Stimulated activated CD4-positive, alpha-beta T cell treated with anti-CD3 and anti-CD28 coated beads, Interleukin-1b, Interleukin-23, amount 100 ng/mL, for 1 hour (primary cell): ENCODE measurements around the gene SGF29.
"Not testable (repeated sequence)": the region's sequence is repeated elsewhere in the genome, so short reads cannot be mapped to it uniquely, and the experiment has no call there.

Experiments used
- DNase-seq, 2 donors: peaks; one replicate each; pipeline ENCODE4 v3.0.0-alpha.2; 2020; ENCODE audit warnings: low read depth in 2 of 2

SGF29 gene

DNA sequence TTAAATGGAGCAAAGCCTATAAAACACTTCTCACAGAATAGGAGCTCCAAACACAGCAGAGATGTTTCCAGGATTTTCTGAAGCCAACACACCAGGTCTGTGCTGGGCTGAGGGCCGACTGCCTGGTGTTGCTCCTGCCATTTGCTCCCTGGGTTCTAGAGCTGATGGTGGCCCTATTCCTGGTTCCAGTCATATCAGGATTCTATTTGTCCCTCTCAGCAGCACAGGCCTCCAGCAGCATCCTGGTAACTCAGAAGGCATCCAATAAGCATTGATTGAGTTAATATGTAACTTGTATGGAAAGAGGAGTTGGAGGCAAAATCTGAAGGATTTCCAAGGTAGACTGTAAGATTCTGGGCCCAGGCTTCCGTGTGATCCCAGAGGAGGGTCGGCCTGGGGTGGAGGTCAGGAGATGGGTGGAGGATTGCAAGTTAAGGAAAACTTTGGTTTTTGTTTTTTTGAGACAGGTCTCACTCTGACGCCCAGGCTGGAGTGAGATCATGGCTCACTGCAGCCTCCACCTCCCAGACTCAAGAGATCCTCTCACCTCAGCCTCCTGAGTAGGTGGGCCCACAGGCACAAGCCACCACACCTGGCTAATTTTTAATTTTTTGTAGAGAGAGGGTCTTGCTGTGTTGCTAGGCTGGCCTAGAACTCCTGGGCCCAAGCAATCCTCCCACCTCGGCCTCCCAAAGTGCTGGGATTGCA lies 20.6 kb upstream of the SGF29 start:
- no peak for DNase-seq

DNA sequence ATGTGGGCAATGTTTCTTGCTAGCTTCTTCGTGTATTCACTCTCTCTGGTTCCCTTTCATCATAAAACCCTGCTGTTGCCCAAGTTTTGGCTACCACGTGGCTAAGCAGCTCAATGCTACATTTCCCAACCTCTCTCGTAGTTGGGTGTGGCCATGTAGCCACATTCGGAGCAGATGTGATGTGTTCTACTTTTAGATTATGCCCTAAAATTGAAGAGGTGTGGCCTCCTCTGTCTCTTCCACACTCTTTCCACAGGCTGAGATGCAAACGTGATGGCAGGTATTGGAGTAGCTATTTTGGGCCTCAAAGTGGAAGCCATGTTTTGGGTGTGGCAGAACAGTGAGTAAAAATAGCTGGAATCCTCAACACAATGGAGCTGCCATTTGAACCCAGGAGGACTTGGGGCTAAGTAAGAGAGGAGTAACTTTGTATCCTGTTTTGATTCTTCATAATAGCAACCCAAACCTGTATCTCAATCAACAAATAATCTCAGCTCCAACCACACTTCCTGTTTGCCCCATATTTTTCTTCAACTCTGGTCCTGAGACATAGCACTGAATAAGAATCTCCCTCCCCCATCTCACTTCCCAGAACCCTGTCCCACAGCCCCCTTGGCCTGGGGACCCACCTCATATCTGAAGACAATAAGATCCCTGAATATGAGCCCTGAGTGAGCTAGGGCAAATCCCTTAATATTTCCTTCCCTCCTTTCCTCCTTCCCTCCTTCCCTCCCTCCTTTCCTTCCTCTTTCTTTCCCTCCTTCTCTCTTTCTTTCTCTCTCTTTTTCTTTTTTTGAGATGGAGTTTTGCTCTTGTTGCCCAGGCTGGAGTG lies 19.0 kb upstream of the SGF29 start:
- DNase-seq: no peak

DNA sequence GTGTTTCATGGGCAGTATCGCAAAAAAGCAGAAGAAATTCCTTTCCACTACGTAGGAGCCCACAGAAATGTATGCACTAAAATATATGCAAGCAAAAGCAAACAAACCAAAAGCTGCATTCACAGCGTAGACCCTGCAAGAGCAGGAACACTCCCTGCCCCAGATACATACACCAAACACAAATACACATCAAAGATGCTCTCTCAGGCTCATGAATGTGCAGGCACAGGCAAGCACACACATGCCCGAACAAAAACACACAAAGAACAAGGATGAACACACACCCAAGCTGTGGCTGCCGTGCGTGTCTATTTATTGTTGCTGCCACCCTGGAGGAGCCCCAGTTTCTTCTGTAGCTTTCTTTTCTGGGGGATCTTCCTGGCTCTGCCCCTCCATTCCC lies 16.6 kb upstream of the SGF29 start:
- no peak for DNase-seq

DNA sequence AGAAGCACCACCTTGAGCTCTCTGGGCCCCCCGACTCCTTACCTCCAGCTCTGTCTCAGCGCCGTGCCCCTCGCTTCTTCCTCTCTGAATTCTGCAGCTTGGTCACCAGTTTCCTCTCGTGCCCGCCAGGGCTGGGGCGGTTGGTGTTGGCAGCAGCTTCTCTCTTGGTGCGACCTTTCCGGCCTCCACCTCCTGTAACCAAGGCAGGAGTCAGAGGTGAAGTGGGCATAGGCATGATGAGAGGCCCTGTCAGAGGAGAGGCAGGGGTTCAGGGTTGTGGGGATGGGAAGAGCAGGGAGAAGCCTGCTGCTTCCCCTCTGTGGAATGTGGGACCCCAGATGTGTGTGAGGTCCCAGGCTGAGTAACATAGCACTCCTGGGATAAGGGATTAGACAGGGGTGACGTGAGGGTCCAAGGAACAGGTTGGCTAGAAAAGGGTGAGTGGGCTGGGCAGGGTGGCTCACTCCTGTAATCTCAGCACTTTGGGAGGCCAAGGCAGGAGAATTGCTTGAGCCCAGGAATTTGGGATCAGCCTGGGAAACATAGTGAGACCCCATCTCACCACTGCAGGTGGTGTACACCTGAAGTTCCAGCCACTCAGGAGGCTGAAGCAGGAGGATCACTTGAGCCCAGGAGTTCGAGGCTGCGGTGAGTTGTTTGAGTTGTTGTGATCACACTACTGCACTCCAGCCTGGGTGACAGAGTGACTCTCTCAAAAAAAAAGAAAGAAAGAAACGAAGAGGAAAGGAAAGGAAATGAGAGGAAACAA lies 15.6 kb upstream of the SGF29 start:
- DNase-seq: no peak

DNA sequence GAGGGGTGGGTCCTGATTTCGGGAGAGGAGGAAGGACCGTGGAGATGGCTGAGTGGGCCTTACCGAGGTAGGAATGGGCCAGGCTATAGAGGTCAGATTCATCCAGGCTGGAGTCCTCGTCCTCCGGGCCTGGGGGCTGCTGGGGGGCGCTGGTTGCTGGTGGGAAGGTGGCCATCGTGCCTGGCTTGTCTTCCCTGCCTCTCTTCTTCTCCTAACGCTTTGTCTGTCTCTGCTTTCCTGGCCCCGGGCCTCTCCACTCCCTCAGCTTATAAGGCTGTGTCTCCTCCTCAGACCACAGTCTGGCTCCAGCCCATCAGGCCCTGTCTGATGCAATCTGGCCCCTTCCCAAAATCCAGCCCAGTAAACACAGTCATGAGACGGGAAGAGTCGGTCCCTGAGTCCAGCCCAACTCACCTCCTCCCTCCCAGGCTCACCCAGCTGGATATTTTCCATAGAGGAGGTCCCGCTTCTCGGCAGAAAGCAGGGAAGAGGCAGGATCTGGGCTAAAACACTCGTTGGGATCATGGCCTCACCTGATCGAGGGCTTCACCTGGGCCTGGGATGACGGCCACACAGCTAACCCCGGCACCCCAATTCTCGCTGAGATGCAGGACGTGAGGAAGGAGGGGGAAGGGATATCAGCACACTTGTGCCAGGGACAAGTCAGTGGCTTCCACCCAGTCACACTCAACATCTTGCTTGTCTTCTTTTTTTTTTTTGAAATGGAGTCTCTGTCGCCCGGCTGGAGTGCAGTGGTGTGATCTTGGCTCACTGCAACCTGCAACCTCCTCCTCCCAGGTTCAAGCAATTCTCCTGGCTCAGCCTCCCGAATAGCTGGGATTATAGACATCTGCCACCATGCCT lies 14.8 kb upstream of the SGF29 start, which contains the start of gene NUPR1:
Gene NUPR1, minus strand, starts transcription at position 242 of the 864 bp plus-strand sequence. Its CDS starts 67 bp downstream, at position 175.
- no peak for DNase-seq

DNA sequence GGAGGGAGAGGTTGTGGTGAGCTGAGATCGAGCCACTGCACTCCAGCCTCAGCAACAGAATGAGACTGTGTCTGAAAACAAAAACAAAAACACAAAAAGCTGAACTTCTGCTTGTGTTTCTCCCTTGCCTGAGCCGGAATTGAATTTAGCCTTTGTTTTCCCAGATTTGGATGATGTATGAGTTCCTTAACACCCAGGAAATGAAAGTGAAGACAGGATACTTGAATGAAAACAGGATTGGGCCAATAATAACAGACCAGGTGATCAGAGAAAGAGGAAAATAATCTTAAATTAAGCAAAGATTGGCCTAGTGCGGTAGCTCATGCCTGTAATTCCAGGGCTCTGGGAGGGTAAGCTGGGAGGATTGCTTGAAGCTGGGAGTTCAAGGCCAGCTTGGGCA lies 13.4 kb upstream of the SGF29 start:
- DNase-seq: no peak

DNA sequence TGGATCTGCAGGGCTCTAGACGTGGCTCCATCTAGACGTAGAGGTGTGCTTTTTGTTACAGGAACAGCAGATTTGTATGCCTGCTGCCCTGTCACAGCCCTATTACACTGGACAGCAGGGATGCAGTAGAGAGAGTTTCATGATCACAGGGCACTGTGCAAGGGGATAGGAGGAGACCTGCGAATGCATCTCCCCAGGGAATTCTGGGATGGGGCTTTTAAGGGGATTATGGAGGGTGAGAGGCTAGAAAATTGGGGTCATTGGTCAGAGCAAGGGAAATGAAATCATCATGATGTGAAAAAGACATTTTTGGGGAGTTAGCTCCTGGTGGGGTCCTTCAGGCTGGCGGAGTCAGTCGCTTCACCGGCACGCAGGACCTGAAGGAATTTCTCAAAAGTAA lies 11.1 kb upstream of the SGF29 start:
- no peak for DNase-seq

DNA sequence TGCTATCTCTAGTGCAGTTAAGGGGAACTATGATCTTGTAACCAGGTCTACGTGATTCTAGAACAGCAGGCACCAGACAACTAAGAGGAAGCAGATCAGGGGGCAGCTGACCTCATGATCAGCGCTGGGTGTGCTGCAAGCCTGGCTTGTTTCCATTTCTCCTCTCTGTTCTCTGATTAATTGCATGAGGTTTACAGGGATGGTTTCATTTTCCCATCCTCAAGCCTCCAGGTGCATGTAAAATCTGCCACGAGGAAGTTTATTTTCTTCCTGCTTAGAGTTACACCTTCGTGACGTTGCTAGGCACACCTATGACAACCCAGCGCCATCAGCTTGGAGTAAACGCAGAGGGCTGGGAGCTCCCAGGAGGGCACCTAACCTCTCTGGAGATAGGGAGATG lies 10.6 kb upstream of the SGF29 start:
- DNase-seq: no peak

DNA sequence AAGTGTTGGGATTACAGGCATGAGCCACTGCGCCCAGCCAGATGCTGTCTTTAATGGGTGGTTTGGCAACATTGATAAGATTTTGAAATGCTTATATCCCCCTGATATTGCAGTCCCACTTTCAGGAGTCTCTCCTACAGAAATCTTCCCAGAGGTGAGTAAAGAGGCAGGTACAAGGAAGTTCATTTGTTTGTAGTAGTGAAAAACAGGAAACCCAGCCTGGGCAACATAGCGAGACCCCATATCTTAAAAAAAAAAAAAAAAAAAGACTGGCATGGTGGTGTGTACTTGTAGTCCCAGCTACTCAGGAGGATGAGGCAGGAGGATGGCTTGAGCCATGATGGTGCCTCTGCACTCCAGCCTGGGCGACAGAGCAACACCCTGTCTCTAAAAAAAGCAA lies 8.7 kb upstream of the SGF29 start:
- DNase-seq: no peak

DNA sequence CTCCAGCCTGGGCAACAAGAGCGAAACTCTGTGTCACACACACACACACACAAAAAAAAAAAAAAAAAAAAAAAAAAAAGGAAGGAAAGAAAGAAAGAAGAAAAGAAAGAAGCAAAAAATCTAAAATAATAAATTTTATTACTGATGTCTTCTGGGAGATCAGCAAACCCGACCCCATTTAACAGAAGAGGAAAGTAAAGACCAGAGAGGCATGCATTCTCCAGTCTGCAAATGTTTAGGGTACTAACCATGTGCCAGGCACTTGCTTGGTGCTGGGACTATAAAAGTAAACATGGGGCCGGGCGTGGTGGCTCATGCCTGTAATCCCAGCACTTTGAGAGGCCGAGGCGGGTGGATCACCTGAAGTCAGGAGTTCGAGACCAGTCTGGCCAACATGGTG lies 7.8 kb upstream of the SGF29 start:
- DNase-seq: not testable (repeated sequence)

DNA sequence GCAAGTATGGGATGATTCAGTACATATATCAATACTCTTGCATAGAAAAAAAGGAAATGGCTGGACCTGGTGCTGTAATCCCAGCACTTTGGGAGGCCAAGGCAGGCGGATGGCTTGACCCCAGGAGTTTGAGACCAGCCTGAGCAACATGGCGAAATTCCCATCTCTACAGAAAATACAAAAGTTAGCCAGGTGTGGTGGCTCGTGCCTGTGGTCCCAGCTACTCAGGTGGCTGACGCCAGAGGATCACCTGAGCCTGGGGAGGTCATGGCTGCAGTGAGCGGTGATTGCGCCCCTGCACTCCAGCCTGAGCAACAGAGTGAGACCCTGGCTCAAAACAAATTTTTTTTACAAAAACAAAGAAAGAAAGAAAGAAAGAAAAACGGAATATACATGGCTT lies 7.1 kb upstream of the SGF29 start:
- no peak for DNase-seq

DNA sequence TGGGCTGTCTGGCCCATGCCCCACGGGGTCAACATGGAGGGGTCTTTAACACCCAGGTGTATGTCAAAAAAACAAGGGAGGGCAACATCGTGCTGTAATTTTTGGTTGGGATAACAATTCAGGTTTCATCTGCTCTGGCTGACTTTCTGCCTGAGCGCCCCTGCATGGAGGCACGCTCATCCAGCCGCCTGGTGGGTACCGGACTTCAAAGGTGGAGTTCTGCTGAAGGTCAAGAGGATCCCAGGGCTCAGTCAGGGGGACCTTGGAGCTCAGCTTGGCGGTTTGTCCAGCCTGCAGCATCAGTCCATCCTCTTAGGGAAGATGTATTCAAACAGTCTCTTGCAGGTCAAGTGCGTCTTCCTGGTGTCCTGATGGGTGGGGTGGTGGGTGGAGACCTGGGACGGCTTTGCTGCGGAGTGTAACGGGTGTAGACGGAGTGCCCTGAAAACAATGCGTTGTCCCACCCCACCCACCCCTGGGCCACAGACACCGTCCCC lies 5.4 kb upstream of the SGF29 start:
- no peak for DNase-seq

DNA sequence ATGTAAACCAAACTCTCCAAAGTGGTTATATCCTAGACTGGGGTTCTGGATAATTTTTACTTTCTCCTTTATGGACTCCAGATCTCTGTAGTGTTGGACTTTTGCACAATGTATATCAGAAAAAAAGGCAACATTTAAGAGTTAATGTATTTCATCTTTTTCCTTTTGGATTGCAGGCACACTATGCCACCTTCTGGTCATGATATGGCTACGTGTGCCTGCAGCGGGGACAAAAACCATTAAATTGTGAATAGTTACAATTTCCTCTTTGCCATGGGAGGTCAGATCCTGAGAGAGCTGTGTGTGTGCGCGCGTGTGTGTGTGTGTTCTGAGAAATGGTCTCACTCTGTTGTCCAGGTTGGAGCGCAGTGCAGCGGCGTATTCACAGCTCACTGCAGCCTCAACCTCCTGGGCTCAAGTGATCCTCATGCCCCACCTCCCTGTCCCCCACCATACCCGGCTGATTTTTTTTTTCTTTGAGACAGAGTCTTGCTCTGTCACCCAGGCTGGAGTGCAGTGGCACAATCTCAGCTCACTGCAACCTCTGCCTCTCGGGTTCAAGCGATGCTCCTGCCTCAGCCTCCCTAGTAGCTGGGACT lies 4.3 kb upstream of the SGF29 start:
- DNase-seq: no peak

DNA sequence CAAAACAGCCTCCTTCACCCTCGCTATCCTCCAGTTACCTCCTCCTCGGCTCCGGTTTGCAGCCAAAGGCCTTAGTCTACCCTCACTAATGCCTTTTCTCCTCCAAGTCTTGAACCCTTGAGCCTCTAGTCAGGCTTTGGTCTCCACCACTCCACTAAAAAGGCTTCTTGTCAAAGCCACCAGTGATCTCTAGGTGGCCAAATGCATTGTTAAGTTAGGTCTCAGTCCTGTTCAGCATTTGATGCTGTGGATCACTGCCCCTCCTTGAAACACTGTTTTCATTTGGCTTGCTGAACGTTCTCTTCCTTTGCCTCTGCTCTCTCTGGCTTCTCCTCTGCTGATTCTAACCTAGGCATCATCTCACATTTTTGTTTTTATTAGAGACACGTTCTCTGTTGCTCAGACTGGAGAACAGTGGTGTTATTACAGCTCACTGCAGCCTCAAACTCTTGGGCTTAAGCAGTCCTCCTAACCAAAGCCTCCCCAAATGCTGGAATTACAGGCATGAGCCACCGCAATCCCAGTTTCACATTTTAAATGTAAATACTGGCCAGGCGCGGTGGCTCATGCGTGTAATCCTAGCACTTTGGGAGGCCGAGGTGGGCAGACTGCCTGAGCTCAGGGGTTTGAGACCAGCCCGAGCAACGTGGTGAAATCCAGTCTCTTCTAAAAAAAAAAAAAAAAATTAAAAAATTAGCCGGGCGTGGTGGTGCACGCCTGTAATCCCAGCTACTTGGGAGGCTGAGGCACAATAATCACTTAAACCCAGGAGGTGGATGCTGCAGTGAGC lies 1.1 kb downstream of the SGF29 start:
- no peak for DNase-seq

DNA sequence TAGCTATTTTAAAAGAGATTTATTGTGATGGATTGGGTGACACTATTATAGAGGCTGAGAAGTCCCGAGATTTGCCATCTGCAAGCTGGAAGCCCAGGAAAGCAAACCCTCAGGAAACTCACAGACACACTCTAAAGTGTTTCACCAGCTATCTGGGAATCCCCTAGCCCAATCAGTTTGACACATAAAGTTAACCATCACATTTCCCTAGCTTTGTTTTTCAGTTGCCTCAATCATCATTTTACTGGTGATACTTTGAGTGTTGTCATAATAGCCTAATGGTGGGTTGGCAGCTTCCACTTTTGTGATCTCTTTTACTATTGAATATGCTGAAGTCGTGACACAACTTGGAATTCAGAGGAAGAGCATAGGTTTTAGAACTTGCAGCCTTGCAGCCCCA lies 1.8 kb downstream of the SGF29 start:
- DNase-seq: no peak

DNA sequence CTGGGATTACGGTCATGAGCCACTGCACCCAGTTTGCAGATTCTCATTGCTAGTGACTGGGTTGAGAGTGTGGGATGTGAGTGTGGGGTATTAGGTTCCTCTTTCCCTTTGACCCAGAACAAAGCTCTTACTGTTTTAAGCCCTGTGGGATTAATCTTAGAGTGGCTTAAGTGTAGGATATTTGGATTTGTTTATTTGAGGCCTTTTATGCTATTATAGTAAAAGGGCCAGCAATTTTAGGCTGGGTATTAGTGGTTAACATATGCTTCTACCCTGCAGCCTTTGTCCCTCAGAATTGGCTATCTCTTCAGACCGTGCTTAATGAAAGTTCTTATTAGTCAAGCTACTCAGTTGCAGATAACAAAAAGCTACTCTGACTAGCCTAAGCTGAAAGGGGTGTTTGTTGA lies 3.2 kb downstream of the SGF29 start:
- DNase-seq: no peak

DNA sequence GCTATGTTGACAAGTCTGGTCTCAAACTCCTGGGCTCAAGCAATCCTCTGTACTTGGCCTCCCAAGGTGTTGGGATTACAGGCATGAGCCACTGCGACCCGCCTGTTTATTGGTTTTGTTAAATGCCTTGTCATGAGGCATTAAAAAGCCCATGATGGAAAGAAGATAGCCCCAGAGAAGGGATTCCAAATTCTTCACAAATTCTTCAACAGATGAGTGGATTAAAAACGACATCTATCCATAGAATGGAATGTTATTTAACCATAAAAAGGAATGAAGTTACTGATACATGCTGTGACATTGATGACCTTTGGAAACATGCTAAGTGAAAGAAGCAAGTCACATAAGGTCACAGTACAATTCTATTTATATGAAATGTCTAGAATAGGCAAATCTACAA lies 4.7 kb downstream of the SGF29 start:
- DNase-seq: no peak

DNA sequence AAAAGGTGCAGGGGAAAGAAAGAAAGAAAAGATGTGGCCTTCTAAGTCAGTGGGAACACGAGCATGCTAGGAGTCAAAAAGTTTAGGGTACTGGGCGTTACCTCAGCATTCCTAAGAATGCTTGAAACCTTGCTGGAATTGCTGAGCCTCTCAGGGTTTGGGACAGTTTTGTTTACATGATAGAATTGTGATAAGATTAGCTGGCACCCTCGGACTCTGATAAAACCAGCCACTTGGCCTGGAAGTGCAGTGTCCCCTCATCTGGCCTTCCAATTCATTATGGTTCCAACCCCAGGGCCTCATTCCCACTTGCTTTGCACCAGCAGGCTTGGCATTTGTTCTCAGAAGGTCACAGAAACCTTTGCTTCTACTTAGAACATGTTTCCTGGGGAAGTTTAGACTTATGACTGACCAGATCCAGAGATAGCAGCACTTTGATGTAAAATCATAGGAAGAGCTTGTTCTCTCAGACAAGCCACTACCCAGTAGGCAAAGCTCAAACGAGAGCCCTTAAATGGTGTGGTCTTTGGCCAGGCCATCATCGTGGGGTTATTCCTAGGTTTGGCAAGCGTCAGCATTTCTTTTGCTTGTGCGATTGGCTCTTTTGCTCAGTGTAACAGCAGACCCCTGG lies 8.0 kb downstream of the SGF29 start:
- DNase-seq: no peak

DNA sequence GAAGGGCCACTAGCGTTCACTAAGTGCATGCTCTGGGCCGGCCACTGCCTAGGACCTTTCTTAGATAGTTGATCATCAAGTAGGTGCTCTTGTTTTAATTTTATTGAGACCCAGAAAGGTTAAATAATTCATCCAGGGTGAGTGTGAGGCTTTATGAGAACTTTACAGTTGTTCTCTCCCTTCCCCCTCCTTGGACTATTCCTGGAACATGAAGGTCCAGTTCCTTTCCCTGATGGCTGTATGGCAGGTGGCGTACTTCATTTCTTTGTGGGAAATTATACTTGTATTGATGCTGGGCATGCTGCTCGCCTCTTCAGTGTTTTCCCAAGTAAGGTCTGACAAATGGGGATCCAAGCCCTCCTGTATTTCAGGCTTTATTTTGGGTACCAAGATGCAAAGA lies 8.5 kb downstream of the SGF29 start:
- DNase-seq: no peak

DNA sequence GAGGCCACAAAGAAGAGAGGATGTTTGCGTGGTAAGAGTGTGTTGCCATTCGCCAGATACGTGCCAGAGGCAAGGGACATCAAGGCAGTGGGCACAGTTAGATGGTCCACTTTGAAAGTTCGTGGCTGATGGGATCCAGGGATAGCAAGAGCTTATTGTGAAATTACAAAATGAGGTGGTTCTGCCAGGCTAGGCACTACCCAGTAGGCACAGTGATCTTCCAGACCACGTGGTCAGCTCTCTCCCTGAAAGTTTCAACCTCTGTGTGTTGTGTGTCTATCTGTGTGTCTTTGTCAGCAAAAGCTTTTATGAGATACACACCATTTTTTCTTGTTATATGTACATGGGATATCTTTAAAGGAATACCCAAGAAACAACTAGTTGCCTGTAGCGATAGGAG lies 9.5 kb downstream of the SGF29 start:
- no peak for DNase-seq
